Measurements from ENCODE around the gene TRAM2. TPM values are rescaled to one million over a fixed set of nuclear protein-coding genes. Genes with fewer than 3 reads are reported as not detected.

TRAM2 gene
- total and polyA plus RNA-seq, 9 of the 15 experiments (the other 6 are each of a cell fraction or from before 2014, with no cell fraction given) = 2.6 to 13.3 (median 8.9) TPM

DNA sequence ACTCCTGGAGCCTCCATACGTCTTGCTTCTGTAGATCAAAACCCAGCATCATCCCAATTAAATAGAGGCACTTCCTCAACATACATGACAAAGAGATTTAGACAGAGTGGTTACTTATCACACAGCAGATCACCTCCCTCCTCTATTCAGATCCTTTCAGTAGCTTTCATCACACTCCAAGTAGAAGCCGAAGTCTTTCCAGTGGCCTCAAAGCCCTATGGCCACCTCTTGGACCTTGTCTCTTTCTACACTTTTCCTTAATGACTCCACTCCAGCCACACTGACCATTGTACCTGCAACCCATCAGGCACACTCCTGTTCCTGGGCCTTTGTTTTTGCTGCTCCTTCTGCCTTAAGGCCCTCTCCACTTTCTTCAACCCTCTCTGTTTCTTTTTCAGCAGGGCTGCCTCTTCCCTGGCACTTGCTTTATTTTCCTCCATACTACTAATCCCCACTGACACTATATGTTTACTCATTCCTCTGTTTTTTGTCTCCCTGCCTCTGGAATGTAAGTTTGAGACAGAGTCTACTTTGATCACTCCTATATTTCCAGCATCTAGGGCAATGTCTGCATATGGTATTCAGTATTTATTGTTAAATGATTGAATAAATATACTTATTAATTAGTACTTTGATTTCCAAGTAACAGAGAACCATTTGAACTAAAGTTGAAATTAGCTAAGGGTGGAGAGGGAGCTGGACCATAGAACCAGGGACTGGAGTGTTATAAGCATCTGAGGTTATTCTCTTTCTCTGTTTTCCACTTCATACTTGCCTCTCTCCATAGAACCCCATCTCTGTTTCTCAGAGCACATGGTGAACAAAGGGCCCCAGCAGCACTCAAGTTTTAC is 43.4 kb upstream of the TRAM2 start (continued):
- TF ChIP-seq, protein P1, sequence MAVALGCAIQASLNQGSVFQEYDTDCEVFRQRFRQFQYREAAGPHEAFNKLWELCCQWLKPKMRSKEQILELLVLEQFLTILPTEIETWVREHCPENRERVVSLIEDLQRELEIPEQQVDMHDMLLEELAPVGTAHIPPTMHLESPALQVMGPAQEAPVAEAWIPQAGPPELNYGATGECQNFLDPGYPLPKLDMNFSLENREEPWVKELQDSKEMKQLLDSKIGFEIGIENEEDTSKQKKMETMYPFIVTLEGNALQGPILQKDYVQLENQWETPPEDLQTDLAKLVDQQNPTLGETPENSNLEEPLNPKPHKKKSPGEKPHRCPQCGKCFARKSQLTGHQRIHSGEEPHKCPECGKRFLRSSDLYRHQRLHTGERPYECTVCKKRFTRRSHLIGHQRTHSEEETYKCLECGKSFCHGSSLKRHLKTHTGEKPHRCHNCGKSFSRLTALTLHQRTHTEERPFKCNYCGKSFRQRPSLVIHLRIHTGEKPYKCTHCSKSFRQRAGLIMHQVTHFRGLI (CRISPR knock-in tag; IDR thresholded peaks at IDR 0.05) = peak; percentile 60; the same call in 1 of the 2 replicates
- no peak for TF ChIP-seq NCOR1 (IDR thresholded peaks at IDR 0.05)
- TF ChIP-seq HIVEP1 (CRISPR knock-in tag; IDR thresholded peaks at IDR 0.05) = 0 out of 2 replicates have a peak, but pooled peaks have one; percentile 49
- TF ChIP-seq ZNF324 (CRISPR knock-in tag; IDR thresholded peaks at IDR 0.05) = 0 out of 2 replicates have a peak, but pooled peaks have one; percentile 11
- no peak for TF ChIP-seq NR2C1 (IDR thresholded peaks at IDR 0.05)
- 0 out of 2 replicates have a peak, but pooled peaks have one; percentile 44 for TF ChIP-seq NR2C1 (tag; IDR thresholded peaks at IDR 0.05)
- TF ChIP-seq, protein P2, sequence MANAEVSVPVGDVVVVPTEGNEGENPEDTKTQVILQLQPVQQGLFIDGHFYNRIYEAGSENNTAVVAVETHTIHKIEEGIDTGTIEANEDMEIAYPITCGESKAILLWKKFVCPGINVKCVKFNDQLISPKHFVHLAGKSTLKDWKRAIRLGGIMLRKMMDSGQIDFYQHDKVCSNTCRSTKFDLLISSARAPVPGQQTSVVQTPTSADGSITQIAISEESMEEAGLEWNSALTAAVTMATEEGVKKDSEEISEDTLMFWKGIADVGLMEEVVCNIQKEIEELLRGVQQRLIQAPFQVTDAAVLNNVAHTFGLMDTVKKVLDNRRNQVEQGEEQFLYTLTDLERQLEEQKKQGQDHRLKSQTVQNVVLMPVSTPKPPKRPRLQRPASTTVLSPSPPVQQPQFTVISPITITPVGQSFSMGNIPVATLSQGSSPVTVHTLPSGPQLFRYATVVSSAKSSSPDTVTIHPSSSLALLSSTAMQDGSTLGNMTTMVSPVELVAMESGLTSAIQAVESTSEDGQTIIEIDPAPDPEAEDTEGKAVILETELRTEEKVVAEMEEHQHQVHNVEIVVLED (CRISPR knock-in tag; IDR thresholded peaks at IDR 0.05) = peak; percentile 15; the same call in 1 of the 2 replicates
- 0 out of 2 replicates have a peak, but pooled peaks have one; percentile 8 for TF ChIP-seq MAFG (tag; conservative IDR thresholded peaks at IDR 0.05)
- no peak for TF ChIP-seq TGIF2 (CRISPR knock-in tag; IDR thresholded peaks at IDR 0.05)
- peak; percentile 75 to 93; a peak in 2 of 4 replicates for TF ChIP-seq TRIM24 (IDR thresholded peaks at IDR 0.05)
- no peak for TF ChIP-seq ZKSCAN3 (CRISPR knock-in tag; IDR thresholded peaks at IDR 0.05)
- no peak for TF ChIP-seq MCM2 (IDR thresholded peaks at IDR 0.05; ENCODE audit: low read depth)
- TF ChIP-seq IRF9 (tag; IDR thresholded peaks at IDR 0.05) = 0 out of 2 replicates have a peak, but pooled peaks have one; percentile 27
- TF ChIP-seq, protein P3, sequence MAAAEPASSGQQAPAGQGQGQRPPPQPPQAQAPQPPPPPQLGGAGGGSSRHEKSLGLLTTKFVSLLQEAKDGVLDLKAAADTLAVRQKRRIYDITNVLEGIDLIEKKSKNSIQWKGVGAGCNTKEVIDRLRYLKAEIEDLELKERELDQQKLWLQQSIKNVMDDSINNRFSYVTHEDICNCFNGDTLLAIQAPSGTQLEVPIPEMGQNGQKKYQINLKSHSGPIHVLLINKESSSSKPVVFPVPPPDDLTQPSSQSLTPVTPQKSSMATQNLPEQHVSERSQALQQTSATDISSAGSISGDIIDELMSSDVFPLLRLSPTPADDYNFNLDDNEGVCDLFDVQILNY (CRISPR knock-in tag; IDR thresholded peaks at IDR 0.05) = no peak
- no peak; the same call in 1 of the 2 replicates for TF ChIP-seq SMARCC2 (IDR thresholded peaks at IDR 0.05; ENCODE audit: low read depth)
- TF ChIP-seq MEIS2 (IDR thresholded peaks at IDR 0.05; ENCODE audit: partially characterized antibody) = peak; percentile 72
- TF ChIP-seq NFE2L1 (tag; IDR thresholded peaks at IDR 0.05; ENCODE audit: borderline replicate concordance, low read depth) = no peak
- TF ChIP-seq SOX6 (IDR thresholded peaks at IDR 0.05) = peak; percentile 92
- TF ChIP-seq ZSCAN32 (CRISPR knock-in tag; IDR thresholded peaks at IDR 0.05) = peak; percentile 63
- TF ChIP-seq MAZ (CRISPR knock-in tag; conservative IDR thresholded peaks at IDR 0.05 in 1 of 2, IDR thresholded peaks at IDR 0.05 in 1 of 2) = peak in 1 of 2 experiments; percentile 35; a peak in 2 of 4 replicates
- no peak for TF ChIP-seq MITF (IDR thresholded peaks at IDR 0.05)
- no peak for TF ChIP-seq GABPB1 (CRISPR knock-in tag; IDR thresholded peaks at IDR 0.05)
